GM20000 (cell line): ENCODE measurements around the gene HOXB8.
A peak's percentile ranks its signal among the peaks of the same experiment; 100 is the strongest.

Source experiments
- DNase-seq: peaks from one replicate; pipeline ENCODE4 v3.0.0; 2012; ENCODE audit warnings: low spot score
- TF ChIP-seq, protein P1 (sequence below): IDR thresholded peaks from 2 replicates; pipeline ENCODE4 v1.5.1; 2012; ENCODE audit warnings: mild to moderate bottlenecking, control low read depth; ENCODE audit errors: extremely low read depth, missing control alignments

Gene HOXB8

DNA sequence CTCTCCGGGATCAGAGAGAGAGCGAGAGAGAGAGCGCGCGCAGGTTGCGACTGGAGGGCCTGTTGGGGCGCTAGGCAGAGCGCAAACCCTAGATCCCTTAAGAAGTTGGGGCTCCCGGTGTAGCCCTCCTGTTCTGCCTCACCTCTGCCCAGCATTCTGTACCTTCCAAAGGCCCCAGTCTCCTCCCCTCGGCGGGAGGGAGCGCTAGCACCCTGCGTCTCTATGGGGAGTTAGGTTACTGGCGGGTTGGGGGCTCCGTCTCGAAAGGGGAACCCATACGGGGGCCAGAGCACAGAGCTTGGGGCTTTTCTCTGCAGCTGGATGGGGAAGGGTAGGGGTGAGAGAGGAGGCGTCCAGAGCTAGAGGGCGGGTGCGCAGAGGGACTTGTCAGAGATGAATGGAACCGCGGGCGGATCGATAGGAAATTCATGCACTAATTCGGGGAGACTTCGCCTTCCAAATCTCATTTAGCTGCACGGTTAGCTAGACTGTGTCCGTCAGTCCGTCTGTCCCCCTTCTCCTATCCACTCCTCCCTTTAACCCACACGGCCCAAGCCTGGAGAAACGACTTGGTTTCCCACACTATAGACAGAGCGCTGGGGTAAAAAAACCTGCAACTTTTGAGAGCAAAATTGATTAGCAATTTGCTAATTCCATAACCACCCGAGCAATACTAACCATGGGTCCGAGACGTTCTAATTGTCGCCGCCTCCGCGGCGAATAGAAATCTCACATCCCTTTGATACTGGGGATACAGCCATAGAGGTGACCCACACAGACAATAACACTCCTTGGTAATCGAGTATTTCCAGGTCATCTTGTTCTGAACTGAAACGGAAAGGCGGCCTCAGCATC is 36.2 kb downstream of the HOXB8 start:
- DNase-seq, result no peak
- TF ChIP-seq, protein P1, sequence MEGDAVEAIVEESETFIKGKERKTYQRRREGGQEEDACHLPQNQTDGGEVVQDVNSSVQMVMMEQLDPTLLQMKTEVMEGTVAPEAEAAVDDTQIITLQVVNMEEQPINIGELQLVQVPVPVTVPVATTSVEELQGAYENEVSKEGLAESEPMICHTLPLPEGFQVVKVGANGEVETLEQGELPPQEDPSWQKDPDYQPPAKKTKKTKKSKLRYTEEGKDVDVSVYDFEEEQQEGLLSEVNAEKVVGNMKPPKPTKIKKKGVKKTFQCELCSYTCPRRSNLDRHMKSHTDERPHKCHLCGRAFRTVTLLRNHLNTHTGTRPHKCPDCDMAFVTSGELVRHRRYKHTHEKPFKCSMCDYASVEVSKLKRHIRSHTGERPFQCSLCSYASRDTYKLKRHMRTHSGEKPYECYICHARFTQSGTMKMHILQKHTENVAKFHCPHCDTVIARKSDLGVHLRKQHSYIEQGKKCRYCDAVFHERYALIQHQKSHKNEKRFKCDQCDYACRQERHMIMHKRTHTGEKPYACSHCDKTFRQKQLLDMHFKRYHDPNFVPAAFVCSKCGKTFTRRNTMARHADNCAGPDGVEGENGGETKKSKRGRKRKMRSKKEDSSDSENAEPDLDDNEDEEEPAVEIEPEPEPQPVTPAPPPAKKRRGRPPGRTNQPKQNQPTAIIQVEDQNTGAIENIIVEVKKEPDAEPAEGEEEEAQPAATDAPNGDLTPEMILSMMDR, result no peak

GRCh38 chr17:48577946-48578615 is 37.0 kb downstream of the HOXB8 start, which contains the start of gene HOXB4:
Gene HOXB4, minus strand, starts transcription at chr17:48578350. Its CDS starts 31 bp downstream, at chr17:48578319.
- DNase-seq, result peak; percentile 91
- TF ChIP-seq, protein P1, result no peak

DNA sequence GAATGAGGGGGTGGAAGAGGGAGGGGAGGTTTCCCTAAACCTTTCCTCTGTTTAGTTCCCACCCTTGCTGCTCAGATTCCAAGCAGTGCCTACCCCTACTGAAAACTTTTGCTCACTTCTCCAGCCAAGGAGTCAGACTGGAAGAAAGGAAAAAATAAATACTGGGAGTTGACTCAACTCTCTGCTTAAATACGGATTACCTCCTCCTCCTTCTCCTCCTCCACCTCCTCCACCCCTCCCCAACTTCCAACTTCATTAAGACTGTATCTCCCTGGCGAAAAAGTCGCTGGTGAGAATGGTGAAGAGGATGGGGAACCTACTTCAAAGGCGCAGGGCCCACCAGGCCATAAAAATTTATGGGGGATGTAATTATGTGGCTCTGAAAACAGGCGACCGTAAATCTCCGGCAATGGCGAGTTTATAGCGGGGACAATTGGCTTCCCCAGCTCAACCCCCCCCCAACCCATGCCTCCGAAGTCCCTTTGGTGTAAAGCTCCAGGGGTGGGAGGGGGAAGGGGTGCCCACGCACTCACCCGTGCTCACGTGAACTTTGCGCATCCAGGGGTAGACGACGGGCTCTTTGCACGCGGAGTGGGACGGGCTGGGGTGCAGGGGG is 37.7 kb downstream of the HOXB8 start:
- TF ChIP-seq, protein P1, result no peak
- DNase-seq, result peak; percentile 73

- TF ChIP-seq, protein P1, result no peak
- DNase-seq, result no peak
Measured at GRCh38 chr17:48576479-48577309, 38.4 kb downstream of the HOXB8 start.

DNA sequence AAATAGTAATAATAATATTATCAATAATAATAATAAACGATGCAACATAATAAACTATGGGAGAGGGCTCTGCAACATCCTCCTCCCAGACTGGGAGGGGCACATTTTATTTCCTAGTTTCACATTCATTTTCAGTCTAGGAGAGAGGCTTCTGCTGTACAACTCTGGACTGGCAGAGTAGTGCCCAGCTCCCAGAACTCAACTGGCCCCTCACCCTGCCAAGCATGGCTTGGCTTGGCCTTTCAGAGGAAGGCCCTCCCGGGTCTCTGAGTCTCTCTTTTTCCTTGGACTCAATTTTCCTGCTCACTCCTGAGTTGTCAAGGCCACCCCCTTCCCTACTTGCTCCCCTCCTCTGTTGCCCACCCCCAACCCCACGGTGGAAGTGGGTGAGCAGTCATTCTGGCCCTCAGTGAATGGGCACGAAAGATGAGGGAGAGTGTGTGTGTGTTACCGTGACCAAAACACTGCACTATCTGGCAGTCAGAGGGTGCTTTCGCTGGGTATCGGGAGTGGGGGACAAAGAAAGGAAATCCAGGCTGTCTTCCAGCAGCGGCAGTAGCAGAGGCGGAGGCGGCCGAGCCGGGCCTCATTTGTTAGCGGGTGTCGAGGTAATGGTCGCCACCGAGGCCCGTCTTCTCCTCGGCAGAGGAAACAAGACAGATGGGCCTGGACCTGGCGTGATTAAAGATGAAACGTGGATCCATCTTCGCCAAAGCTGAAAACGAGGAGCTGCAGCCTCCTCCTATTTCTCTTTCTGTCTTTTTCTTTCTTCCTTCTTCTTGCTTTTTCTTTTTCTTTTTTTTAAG is 39.2 kb downstream of the HOXB8 start:
- TF ChIP-seq, protein P1, result no peak
- DNase-seq, result no peak

DNA sequence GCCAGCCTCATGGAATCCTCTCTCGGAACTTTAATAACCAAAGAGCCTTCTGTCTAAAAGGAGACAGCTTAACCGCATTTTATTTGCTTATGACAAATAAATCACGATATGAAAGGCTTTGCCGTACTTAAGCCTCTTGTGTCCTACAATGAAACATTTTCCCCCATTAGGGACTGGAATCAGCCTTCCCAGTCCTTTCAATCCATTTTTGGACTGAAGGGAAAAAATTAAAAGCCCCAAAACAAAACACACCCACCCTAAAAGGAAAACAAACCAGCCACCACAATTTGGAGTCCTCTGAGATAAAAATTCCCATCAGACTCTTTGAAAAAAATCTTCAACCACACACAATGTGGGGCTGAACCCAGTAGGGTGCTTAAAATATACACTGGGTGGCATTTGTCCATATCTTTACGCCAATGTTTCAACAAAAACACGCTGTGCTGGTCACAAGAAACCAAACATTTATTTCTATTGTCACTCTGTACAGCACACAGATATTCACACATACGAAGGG is 40.0 kb downstream of the HOXB8 start:
- no peak for DNase-seq

More for the DNA sequence above, 40.0 kb downstream of the HOXB8 start:
- TF ChIP-seq, protein P1, result no peak
